ENCODE data around the gene MORN1.

Gene MORN1

DNA sequence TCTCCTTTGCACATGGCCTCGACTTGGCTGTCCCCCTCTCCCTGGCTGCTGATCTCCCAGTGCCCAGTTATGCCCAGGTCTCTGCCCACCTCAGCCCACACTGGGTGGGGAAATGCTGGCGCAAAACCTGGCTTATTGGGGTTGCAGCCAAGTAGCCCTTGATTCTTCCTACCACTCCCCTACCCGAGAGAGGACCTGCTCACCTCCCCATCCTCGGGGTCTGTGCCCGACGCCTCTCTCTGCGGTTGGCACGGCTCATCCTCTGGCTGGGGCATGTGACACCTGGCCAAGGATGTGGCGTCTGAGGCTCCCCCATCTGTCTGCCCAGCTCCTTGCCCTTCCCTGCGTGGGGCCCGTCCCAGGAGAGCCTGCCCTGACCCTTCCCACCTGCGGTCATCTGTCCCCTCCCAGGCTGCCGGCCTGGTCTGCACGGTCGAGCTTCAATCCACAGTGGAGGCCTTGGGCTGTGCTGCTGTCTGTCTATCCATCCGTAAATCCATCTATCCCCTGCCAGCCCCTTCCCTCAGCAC lies 27.5 kb upstream of the MORN1 start:
- DNase-seq = no peak

DNA sequence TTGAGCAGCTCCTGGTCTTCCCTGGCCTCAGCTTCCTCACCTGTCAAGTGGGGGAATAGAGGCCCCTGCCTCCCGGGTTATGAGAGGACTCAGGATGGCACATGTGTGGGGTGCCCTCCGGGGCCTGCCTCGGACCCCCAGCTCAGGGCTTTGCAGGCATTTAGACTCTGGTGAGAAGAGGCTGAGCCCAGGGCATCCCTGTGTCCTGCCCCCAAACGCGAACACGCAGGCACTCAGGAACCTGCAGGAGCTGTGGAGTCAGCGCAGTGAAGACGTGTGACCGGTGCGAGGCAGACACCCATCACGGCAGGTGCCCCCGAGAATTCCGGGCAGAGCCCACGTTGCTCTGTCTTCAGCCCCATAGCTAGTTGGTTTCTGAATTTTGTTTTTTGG lies 26.5 kb upstream of the MORN1 start:
- DNase-seq = no peak

DNA sequence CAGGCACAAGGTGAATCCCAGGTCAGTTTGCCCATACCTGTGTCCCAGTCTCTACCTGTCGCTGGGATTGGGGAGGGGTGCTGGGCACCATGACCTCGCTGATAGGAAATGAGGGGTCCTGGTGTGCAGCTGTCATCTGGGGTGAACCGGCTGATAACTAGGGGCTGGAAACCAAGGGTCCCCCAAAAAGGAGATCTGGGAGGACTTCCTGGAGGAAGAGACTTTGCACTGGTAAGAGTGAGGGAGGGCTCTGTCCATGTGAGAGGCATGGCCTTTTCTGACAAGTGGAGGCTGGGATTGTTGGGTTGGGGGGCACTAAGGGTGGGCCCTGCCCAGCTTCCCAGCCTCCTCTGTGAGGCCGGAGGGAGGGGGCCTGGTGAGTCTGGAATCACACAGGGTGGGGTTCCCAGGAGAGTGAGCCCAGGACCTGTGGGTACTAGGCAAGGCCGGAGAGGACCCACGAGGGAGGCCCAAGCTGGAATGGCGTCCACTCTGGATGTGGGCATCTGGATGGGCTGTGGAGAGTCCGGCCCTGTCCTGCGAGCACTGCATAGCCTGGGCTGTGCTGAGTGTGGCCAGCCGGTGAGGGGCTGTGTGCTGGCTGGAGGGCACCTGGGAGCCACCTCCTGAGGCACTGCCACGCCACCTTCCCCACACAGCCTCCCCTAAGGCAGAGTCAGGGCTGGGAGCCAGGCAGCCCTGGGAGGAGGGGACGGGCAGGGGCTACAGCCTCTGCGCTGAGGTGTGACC lies 25.9 kb upstream of the MORN1 start:
- no peak for DNase-seq

DNA sequence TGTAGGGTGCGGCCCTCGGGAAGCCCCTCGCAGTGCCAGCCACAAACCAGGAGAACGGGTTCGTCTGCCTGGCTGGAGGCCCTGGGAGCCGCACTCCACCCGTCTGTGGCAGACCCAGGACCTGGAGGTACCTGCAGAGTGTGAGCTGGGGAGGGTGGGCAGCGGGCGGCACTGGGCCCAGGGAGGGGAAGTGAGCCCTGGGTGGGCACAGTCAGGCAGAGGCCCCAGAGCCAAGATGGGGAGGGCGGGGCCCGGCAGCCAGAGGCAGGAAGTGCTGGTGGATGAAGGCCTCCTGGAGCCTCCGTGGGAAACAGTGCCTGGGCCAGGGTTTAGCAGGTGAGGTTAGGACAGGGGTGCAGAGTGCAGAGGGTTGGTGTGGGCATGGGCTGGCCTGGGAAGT lies 25.0 kb upstream of the MORN1 start:
- DNase-seq = no peak

DNA sequence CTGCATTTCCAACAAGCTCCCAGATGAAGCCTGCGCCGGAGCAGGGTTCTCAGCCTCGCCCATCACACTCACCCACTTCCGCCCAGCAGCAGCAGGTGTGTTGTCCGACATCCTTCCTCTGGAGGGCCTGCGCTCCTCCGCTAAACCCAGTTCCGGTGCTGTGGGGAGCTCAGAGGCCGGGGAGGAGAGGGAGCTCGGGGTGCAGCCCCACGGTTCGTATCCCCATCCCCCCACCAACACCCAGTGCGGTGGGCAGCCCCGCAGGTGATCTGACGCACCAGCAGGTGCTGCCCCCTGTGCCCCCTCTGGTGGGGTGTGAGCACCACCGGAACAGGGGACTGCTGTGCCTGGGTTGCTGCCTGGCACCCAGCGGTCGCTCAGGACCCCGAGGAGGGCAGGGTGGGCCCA lies 24.5 kb upstream of the MORN1 start:
- no peak for DNase-seq

DNA sequence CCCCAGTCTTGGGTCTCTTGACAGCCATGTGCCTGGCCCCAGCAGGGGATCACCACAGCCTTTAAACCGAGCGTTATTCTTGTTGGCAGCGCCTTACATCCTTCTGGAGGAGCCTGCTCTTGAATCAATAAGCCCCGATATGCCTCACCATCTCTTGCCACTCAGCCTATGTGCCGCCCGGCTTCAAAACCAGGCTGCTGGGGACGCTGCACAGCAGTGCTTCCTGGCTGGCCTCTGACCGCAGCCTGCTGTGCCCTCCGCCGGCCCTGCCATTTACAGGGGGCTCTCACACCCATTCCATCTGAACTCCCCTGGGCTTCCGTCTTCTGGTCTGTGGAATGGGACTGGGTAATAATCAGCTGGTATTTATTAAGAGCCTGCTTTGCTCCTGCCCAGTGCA lies 24.0 kb upstream of the MORN1 start:
- DNase-seq = no peak

DNA sequence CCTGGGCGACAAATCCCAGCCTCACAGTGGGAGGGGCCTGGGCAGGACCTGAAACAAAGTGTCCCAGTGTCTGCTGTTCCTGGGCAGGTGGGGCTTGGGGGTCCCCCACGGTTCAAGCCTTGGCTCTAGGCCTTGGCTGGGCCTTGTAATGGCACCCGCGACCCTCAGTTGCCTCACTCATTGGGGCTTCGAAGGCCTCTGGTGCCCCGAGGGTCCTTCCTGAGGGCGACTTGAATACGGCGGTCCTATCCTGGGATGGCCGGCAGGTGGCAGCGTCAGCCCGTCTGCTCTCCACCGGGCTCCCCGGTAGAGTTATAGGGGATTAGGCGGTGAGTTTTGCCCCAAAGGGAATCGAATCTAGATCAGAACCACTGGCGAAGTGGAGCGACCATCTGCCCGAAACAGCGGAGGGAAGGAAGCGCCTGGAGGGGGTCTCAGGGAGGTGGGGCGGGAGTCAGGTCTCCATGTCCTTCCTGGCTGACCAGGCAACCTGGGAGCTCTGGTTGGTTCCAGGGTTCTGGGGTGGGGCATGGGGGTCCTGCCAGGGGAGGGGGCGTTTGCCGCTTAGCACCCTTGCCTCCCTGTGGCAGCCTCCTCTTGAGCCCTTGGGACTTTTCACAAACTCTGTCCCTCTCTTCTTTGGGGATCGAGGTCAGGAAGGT lies 23.1 kb upstream of the MORN1 start:
- peak; percentile 29 for DNase-seq

DNA sequence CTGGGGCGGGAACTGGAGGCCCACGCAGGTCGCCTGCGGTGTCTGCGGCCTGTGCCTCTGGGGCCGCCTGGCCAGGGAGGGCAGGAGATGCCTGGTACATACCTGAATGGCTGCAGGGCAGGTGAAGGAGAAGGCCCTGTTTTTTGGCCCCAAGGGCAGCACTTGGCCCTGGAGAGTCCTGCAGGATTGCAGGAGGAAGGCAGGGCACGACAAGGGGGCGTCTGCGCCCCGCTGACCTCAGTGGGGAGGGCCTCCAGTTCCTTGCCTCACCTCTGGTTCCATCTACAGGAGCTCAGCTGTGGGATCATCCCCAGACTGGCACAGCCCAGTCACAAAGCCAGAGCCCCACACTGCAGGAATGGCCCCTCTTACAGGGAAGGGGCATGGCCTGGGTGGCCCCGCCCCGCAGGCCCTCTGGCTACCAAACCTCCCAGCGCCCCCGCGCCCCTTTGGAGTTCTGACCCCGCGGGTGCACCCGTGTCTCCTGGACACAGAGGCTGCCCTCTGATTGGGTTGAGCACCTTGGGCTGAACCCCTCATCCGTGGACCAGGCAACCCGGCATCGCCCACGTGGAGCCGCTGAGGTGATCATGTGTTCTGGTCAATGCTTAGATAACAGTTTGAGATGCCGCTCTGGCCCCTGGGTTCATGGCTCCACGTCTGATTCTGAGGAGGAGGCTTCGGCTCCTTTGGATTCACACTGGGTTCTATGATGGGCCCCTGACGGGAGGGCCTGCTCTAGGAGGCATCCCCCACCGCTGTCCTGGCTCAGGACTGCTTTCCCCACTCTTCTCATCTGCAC lies 22.3 kb upstream of the MORN1 start:
- DNase-seq = no peak

DNA sequence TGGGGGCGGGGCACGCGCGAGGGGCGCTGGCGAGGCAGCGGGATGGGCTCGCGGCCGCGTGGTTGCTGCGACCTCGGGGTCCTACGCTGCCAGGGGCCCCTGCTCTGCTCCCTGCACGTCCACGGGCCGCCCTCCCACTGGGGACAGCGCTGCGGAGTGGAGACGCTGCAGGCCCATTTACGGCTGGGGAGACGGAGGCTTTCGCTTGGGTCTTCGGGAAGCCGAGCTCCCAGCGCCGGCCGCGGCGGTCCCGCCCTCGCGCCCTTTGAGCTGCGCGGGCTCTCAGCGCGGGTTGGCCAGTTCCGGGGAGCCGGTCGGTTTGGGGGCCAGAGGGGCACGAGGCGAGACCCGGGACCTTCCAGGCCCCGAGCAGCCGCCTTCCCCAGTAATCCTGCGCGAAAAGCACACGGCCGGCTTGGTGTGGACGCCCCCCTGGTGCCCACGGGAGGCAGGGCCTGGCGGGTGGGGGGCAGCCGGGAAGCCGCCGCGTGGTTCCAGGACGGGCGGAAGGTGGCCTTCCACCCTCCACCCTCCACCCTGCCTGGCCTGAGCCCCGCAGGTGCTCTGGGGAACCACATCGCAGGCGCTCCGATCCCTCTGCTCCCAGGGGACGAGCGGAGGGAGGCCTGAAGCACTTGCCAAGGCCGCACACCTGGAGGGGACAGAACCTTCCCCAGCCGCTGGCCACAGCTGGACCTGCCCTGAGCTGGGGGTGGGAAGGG lies 21.6 kb upstream of the MORN1 start:
- DNase-seq = no peak

DNA sequence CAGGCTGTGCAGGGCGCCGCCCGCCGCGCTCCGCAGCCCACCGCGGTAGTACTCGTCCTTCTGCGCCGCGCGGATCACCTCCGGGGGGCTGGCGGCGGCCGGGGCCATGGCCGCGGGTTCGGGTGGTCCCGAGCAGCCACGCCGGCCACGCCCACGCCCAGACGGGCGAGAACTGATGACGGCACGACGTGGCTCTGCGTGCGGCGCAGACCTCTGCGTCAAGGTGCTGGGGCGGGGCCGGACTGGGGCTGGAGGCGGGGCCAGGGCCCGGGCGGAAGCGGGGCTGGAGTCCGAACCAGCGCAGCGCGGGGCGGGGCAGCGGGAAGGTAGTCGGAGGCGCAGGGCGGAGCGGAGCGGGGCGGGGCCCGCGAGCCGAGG lies 21.0 kb upstream of the MORN1 start, which contains the start of gene PEX10:
Gene PEX10 (minus strand): TSS at position 170 of the 378 bp plus-strand sequence. CDS start 62 bp downstream, at position 108.
- DNase-seq = peak; percentile 96

DNA sequence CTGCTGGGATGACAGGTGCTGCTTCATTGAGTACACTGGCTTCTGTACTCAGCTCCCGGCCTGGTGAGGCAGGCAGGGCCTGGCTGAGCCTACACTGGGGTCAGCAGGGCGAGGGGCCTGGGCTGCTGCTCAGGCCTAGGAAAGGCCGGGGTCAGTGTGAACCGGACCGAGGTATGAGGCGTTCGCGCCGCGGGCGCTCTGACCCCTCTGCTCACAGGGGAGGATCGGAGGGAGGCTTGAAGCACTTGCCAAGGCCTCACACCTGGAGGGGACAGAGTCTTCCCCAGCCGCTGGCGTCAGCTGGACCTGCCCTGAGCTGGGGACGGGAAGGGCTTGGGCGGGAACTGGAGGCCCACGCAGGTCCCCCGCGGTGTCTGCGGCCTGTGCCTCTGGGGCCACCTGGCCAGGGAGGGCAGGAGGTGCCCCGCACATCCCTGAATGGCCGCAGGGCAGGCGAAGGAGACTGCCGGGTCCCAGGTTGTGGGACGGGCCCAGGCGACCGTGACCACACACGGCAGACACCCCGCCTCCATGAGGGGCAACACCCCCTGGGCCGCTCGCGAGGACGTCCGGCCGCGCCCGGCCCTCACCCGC lies 20.5 kb upstream of the MORN1 start:
- no peak for DNase-seq

DNA sequence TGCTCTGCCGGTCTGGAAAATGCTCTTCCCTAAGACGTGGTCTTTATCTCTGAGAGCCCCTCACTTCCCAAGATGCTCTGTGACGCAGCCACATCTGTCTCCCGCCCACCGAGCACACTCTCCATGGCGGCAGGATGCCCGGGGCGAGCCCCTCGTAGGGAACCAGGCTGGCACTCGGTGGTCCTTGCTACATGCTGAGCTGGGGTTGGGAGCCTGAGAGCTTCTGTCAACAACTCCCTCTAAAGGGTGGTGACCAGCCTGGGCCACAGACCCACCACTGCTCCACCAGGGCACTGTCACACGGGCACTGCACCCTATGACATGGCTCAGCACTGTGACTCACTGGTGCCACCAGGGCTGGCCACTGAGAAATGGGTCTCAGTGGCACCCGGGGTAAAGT lies 18.4 kb upstream of the MORN1 start:
- DNase-seq = no peak

DNA sequence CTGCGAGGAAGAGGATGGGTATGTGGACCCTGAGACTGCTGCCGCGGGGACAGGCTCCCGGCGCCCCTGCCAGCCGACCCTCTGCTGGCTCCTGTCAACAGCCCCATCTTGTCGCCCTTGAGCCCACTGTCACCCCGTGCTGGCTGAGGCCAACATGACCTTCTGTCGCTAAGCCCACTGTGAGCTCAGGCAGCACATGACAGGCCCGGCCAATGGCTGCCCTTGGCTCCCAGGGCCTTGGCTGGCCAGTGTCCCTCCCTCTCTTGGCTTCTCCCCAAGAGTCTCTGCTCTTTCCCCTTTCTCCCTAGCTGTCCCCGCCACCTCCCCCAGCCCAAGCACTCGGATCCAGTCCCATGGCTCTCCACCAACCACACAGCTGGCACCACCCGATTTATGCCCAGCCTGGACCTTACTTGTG lies 17.5 kb upstream of the MORN1 start:
- DNase-seq = no peak

DNA sequence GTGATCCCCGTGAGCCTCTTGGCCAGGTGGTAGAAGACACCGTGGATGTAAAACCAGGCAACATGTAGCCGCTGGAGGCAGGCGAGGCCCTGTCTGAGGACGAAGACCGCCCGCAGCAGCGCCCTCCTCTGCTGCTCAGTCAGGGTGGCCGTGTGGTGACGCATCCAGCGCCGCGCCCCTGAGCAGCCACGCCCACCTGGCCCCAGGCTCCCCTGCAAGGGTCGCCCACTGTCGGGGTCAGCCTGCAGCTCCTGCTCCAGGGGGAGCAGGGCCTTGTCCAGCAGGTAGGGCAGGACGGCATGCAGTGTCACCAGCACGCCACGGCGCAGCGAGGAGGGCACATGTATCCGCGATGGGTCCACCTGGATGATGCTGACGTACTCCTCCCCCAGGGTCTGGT lies 17.1 kb upstream of the MORN1 start:
- DNase-seq = no peak

DNA sequence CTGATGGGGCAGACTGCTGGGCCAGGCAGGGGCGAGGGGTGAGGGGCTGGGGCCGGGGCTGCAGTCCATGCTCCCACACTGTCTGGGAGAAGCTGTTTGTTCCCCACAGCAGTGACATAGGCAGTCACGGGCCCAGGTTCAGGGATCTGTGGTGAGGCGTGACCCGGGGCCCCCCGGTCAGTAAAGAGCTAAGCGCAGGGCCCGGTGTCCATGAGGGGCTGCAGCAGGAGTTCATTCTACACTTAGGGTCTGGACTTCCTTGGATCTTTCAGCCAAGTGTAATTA lies 16.6 kb upstream of the MORN1 start:
- DNase-seq = no peak

DNA sequence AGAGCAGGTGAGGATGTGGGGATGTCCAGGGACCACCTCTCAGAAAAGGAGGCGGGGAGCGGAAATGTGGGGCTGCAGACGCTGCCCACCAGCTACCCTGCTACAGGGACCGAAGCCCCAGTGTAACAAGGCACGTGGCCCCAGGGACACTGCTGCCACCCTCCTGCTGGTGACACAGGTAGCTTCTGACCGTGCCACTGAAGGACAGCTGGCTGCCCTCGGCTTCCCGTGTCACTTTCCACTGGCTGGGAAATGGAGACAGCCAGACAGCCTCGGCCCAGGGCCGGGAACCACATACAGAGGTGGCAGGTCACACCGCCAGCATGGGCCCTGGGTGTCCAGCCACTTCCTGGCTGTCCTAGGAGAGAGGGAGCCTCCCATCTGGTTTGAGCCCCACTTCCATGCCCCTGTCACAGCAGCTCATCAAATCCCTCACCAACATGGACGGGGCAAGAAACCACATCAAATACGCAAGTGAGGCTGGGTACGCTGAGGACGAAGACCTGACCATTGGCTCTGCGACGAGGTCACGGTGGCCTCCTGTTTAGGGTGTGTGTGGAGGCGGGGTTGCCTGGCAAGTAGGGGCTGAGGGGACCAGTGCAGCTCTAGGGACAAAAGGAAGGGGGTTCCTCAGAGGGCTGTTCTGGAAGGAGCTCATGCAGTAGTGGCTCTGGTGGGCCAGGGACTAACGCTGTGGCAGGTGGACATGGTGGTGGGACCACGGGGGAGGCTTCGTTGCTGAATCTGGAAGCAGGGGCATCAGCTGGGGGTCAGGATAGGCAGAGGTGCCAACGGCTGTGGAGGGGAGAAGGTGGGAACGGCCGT lies 16.0 kb upstream of the MORN1 start:
- no peak for DNase-seq

DNA sequence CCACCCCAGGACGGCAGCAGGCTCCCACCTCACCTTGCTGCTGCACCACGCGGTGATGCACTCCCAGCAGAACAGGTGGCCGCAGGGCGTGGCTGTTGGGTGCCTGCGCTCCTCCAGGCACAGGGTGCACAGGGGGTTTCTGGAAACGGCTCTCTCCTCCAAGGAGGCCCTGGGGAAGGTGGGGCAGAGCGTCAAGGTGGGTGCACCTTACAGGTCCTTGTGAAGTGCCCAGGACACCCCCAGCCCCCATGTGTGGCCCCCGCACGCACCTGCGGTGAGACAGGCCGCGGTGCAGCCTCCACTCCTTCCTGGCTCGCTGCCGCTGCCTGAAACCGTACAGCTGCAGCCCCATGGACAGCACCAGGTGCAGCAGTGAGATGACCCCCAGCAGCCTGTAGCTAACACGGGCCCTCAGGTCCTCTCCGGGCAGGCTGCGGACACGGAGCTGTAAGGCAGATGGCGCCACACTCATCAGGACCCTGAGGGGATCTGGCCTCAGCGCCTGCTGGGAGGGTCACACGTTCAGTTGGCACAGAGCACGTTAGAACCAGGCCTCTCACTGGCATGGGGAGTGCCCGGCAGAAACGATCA lies 15.2 kb upstream of the MORN1 start:
- no peak for DNase-seq

DNA sequence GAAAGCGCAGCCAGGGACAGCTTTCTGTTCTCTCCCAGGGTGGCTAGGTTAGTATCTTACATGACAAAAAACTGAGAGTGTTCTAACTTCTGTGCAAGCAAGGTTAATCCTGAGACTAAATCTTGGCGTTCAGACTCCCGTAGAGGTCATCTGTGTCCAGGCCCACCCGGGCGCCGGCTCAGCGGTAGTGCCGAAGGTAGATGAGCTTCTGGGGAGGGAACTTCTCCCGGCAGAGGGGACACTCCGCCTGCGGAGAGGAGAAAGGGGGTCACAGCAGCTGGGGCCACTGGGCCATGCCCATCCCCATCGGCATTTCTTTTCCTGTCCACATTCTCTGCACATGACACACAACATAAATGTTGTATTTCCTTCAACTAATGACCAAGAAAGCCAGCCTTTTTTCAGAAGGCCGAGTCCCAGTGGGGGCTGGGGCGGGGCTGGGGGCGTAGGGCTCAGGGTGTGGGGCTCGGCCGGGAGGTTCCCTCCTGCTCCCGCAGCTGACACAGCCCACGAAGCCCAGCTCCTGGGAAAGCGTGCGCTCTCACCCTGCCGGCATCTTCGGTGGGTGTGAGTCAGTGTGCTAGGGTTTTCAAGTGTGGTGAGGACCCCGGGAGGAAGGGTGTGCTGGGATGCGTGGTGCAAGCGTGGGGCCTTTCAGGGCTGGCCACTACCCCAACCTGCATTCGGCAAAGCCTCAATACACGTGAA lies 14.4 kb upstream of the MORN1 start:
- no peak for DNase-seq

DNA sequence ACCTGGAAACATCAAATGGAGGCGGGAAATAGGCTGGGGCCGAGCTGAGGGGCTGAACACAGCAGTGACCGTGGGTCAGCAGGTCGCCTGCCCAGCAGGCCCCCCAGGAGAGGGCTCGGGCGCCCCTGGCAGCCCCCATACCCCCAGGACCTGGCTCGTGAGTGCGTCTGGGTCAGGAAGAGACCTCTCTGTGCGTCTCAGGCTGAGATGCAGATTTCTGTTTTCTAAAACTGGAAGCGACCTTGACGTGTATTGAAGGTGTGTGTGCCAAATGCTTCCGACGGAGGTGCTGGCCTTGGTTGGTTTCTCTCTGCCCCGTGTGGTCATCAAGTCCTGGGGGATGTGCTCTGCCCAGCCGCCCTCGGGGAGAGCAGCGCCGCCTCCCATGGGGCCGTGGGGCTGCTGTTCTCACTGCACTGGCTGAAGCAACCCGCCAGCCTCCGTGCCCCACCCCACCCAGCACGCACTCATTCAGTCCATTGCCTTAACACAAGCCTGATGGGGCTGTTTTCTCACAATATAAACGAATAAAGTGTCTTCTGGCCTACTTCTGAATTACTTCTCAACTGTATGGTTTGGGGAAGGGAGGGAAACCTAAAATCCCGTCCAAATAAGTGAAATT lies 13.6 kb upstream of the MORN1 start:
- DNase-seq = no peak

DNA sequence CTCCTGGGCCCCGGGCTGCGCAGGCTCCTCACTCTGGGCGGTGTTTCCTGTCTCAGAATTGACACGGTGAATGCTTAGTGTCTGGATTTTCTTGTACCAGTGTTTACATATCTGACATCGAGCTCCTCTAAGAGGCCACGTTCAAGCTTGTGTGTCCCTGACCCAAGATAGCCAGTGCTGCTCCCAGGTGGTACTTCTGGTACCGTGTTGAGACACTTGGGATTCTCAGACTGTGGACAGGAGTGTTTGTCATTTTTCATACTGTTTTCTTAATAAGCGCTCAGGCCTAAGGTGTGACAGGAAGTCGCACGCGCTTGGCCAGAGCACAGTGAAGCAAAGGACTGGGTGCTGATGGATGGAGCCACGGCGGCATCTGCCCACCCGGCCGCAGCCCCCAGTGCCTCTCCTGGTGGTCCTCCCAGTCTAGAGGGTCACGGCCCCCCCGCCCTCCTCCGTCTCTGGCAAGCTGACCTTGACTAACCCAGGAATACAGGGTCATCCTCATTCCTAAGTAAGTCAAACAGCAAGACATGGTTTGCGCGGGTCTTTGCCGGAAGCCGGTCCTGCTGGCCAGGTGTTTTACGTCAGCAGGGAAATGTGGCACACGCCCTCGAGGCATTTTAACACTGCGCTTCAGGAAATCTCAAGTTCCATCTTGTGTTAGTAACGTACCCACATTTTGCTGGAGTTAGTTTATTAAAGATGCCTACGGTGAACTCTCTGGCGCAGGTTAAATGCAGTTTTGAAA lies 13.0 kb upstream of the MORN1 start:
- DNase-seq = no peak
